ENCODE data around the gene ELOVL7. TPM values are rescaled to one million over a fixed set of nuclear protein-coding genes. Genes with fewer than 3 reads are reported as not detected.
"Not testable (repeated sequence)": the region's sequence is repeated elsewhere in the genome, so short reads cannot be mapped to it uniquely, and the experiment has no call there.

The ELOVL7 gene
- polyA plus RNA-seq, 3 donors = 0.21 to 0.36 (median 0.33) TPM

GRCh38 chr5:60738933-60739332, 105.1 kb downstream of the ELOVL7 start:
- Histone ChIP-seq H3K36me3 (replicated peaks in 1 of 2; ENCODE audit: control insufficient read depth in 1 of 2, insufficient read depth in 2 of 2, low read length in 2 of 2) (no peaks in the 10 kb centered on the region), H2AFZ (ENCODE audit: insufficient read depth, low read depth, low read length, poor library complexity, severe bottlenecking) (no peak overlapping the region), H3K9ac (ENCODE audit: insufficient read depth, low read length, poor library complexity, severe bottlenecking) (no peak overlapping the region), H3K27ac (ENCODE audit: low read depth in 1 of 2, low read length in 2 of 2) (no peak overlapping the region), H3K4me2 (replicated peaks; ENCODE audit: extremely low read depth, low read length, poor library complexity, severe bottlenecking) (no peak overlapping the region), H3K4me3 (replicated peaks in 1 of 3; ENCODE audit: low read depth in 2 of 3, low read length in 3 of 3) (no peak overlapping the region), H3K4me1 (ENCODE audit: control insufficient read depth in 1 of 2, insufficient read depth in 2 of 2, low read length in 2 of 2) (no peaks in the 10 kb centered on the region), H3K79me2 (ENCODE audit: insufficient read depth, low read length) (no peaks in the 10 kb centered on the region), H4K20me1 (ENCODE audit: insufficient read depth, low read length) (no peaks in the 10 kb centered on the region), H3K9me3 (replicated peaks in 1 of 2; ENCODE audit: control insufficient read depth in 1 of 2, insufficient read depth in 1 of 2, low read length in 2 of 2) (peaks cover 9 to 13% of the 10 kb centered on the region in 2 donors), H3K27me3 (ENCODE audit: control insufficient read depth in 2 of 2, insufficient read depth in 2 of 2, low read length in 2 of 2) (no peaks in the 10 kb centered on the region)
- H3K4me1 Mint-ChIP-seq = no peaks in the 10 kb centered on the region
- intact Hi-C loops (cut with micrococcal nuclease) = no loop called here
- no peak for DNase-seq
- no peak overlapping the region for H3K27ac Mint-ChIP-seq
- peaks cover 0 to 2% (median 0%) of the 10 kb centered on the region in 3 donors for H3K27me3 Mint-ChIP-seq (ENCODE audit: low read depth in 3 of 3)
- no peak overlapping the region for H3K4me3 Mint-ChIP-seq
- no peak for TF ChIP-seq CTCF (IDR thresholded peaks at IDR 0.05)
- peaks cover 13 to 21% (median 18%) of the 10 kb centered on the region in 7 donors for H3K9me3 Mint-ChIP-seq
- no peaks in the 10 kb centered on the region for H3K36me3 Mint-ChIP-seq
- WGBS (ENCODE audit: insufficient coverage) = 62% methylated on average over 3 of the region's 3 CpGs

GRCh38 chr5:60738461-60738860, 105.6 kb downstream of the ELOVL7 start:
- no peak overlapping the region for H3K27ac ChIP-seq (ENCODE audit: low read depth in 1 of 2, low read length in 2 of 2)
- no peak overlapping the region for H3K4me2 ChIP-seq (replicated peaks; ENCODE audit: extremely low read depth, low read length, poor library complexity, severe bottlenecking)
- 67% methylated on average over 3 of the region's 4 CpGs for WGBS (ENCODE audit: insufficient coverage)
- TF ChIP-seq CTCF (IDR thresholded peaks at IDR 0.05) = no peak
- H3K9me3 ChIP-seq (replicated peaks in 1 of 2; ENCODE audit: control insufficient read depth in 1 of 2, insufficient read depth in 1 of 2, low read length in 2 of 2) = peaks cover 9 to 13% of the 10 kb centered on the region in 2 donors
- H4K20me1 ChIP-seq (ENCODE audit: insufficient read depth, low read length) = no peaks in the 10 kb centered on the region
- no peak overlapping the region for H2AFZ ChIP-seq (ENCODE audit: insufficient read depth, low read depth, low read length, poor library complexity, severe bottlenecking)
- no peaks in the 10 kb centered on the region for H3K79me2 ChIP-seq (ENCODE audit: insufficient read depth, low read length)
- Mint-ChIP-seq H3K4me1 (no peaks in the 10 kb centered on the region), H3K9me3 (peaks cover 13 to 18% (median 16%) of the 10 kb centered on the region in 7 donors), H3K27ac (no peak overlapping the region), H3K4me3 (no peak overlapping the region), H3K27me3 (ENCODE audit: low read depth in 3 of 3) (peaks cover 0 to 2% (median 0%) of the 10 kb centered on the region in 3 donors), H3K36me3 (no peaks in the 10 kb centered on the region)
- no peaks in the 10 kb centered on the region for H3K4me1 ChIP-seq (ENCODE audit: control insufficient read depth in 1 of 2, insufficient read depth in 2 of 2, low read length in 2 of 2)
- no peaks in the 10 kb centered on the region for H3K36me3 ChIP-seq (replicated peaks in 1 of 2; ENCODE audit: control insufficient read depth in 1 of 2, insufficient read depth in 2 of 2, low read length in 2 of 2)
- intact Hi-C loops (cut with micrococcal nuclease) = no loop called here
- no peaks in the 10 kb centered on the region for H3K27me3 ChIP-seq (ENCODE audit: control insufficient read depth in 2 of 2, insufficient read depth in 2 of 2, low read length in 2 of 2)
- H3K9ac ChIP-seq (ENCODE audit: insufficient read depth, low read length, poor library complexity, severe bottlenecking) = no peak overlapping the region
- no peak overlapping the region for H3K4me3 ChIP-seq (replicated peaks in 1 of 3; ENCODE audit: low read depth in 2 of 3, low read length in 3 of 3)
- DNase-seq = no peak

GRCh38 chr5:60730858-60731257, 113.2 kb downstream of the ELOVL7 start:
- H3K9ac ChIP-seq (ENCODE audit: insufficient read depth, low read length, poor library complexity, severe bottlenecking); H3K4me1 ChIP-seq (ENCODE audit: control insufficient read depth in 1 of 2, insufficient read depth in 2 of 2, low read length in 2 of 2); H3K36me3 ChIP-seq (replicated peaks in 1 of 2; ENCODE audit: control insufficient read depth in 1 of 2, insufficient read depth in 2 of 2, low read length in 2 of 2); H3K79me2 ChIP-seq (ENCODE audit: insufficient read depth, low read length); H3K27me3 ChIP-seq (ENCODE audit: control insufficient read depth in 2 of 2, insufficient read depth in 2 of 2, low read length in 2 of 2); H3K27me3 Mint-ChIP-seq (ENCODE audit: low read depth in 3 of 3); intact Hi-C loops (cut with micrococcal nuclease); H3K36me3 Mint-ChIP-seq; H3K4me1 Mint-ChIP-seq; H2AFZ ChIP-seq (ENCODE audit: insufficient read depth, low read depth, low read length, poor library complexity, severe bottlenecking); H4K20me1 ChIP-seq (ENCODE audit: insufficient read depth, low read length); H3K4me2 ChIP-seq (replicated peaks; ENCODE audit: extremely low read depth, low read length, poor library complexity, severe bottlenecking); H3K4me3 ChIP-seq (replicated peaks in 1 of 3; ENCODE audit: low read depth in 2 of 3, low read length in 3 of 3); DNase-seq; H3K27ac ChIP-seq (ENCODE audit: low read depth in 1 of 2, low read length in 2 of 2); H3K27ac Mint-ChIP-seq; H3K4me3 Mint-ChIP-seq: not testable (repeated sequence)
- H3K9me3 Mint-ChIP-seq = peaks cover 3 to 22% (median 10%) of the 10 kb centered on the region in 7 donors
- H3K9me3 ChIP-seq (replicated peaks in 1 of 2; ENCODE audit: control insufficient read depth in 1 of 2, insufficient read depth in 1 of 2, low read length in 2 of 2) = peaks cover 0 to 10% of the 10 kb centered on the region in 2 donors
